H1 (cell line): ENCODE data around the gene OSBP2. TPM values are rescaled to one million over a fixed set of nuclear protein-coding genes. Genes with fewer than 3 reads are reported as not detected.

Source experiments
- CHD7 ChIP-seq: fragments of 300-600 bp; sonication (generic); IDR thresholded peaks from 2 replicates; pipeline ENCODE4 v1.7.1; 2012; ENCODE audit warnings: low read length, moderate library complexity, mild to moderate bottlenecking, inconsistent platforms; ENCODE audit not compliant: insufficient replicate concordance
- HDAC6 ChIP-seq: IDR thresholded peaks from one replicate; pipeline ENCODE4 v1.7.1; 2012; ENCODE audit warnings: low read depth, mild to moderate bottlenecking, inconsistent platforms, low read length, moderate library complexity
- JUN ChIP-seq: IDR thresholded peaks from 2 replicates; pipeline ENCODE4 v1.6.1; 2011; ENCODE audit warnings: low read depth, mild to moderate bottlenecking, improper control_type of control experiment, low read length
- MAX ChIP-seq: IDR thresholded peaks from 2 replicates; pipeline ENCODE4 v1.6.1; 2012; ENCODE audit warnings: inconsistent platforms
- POLR2AphosphoS5 ChIP-seq: IDR thresholded peaks from 2 replicates; pipeline ENCODE4 v1.6.1; 2011; ENCODE audit warnings: low read depth, low read length
- POU5F1 ChIP-seq: IDR thresholded peaks from 2 replicates; pipeline ENCODE4 v1.6.1; 2011; ENCODE audit warnings: low read depth, mild to moderate bottlenecking, low read length, moderate library complexity
- polyA plus RNA-seq, 7 experiments: library from polyadenylated mRNA; depleted of rRNA in 3 of 7; stranded (reverse) in 5 of 7; unstranded in 2 of 7; fragments of >200 nt in 5 of 7; fragments of 200-250 nt in 2 of 7; gene quantifications; 1 replicate in 5 of 7; 2 replicates in 1 of 7; 4 replicates in 1 of 7; pipeline versions ENCODE4 v1.2.1 to v1.2.3, GENCODE V29; 2011 to 2013; ENCODE audit warnings: missing spikeins in 2 of 7, mixed read lengths in 2 of 7
- total RNA-seq: library from RNA; stranded (reverse); fragmentation: NEBNext Ultra II Directional; extraction: Animal tissue kit (Norgen Biotek cat#: 25700); gene quantifications from 2 replicates; pipeline ENCODE4 v1.2.1, GENCODE V29; 2021

Gene OSBP2
- total and polyA plus RNA-seq, 2 of the 8 experiments (the other 6 are each of a cell fraction or from before 2014, with no cell fraction given), result 3.4 to 3.7 TPM

- TF ChIP-seq CHD7, result no peak
- no peak for TF ChIP-seq MAX
- no peak for TF ChIP-seq POLR2AphosphoS5
- TF ChIP-seq HDAC6, result no peak
- no peak for TF ChIP-seq JUN
- TF ChIP-seq POU5F1, result no peak
Observed at GRCh38 chr22:30887861-30888260, 193.2 kb downstream of the OSBP2 start (continued).
